GM12892 (cell line): ENCODE measurements around the gene BRSK2.
"Not testable (repeated sequence)": the region's sequence is repeated elsewhere in the genome, so short reads cannot be mapped to it uniquely, and the experiment has no call there.

Experiments used
- POLR2A ChIP-seq: IDR thresholded peaks from 2 replicates; pipeline ENCODE4 v1.6.1; 2011; ENCODE audit warnings: low read depth, low read length, control low read depth
- POLR2AphosphoS5 ChIP-seq: IDR thresholded peaks from 2 replicates; pipeline ENCODE4 v1.6.1; 2011; ENCODE audit warnings: low read depth, low read length, control low read depth

- not testable (repeated sequence) for TF ChIP-seq POLR2A, POLR2AphosphoS5
Observed at GRCh38 chr11:1358931-1359330, 30.8 kb upstream of the BRSK2 start.
